Esophagus muscularis mucosa (tissue), 4 donors: Measurements from ENCODE around the gene TGFBR2. TPM values are rescaled to one million over a fixed set of nuclear protein-coding genes. Genes with fewer than 3 reads are reported as not detected.
A peak's percentile ranks its signal among the peaks of the same experiment; 100 is the strongest.

Source experiments
- DNase-seq: peaks from one replicate; pipeline ENCODE4 v3.0.0-alpha.2; 2017; ENCODE audit errors: extremely low spot score
- H3K27ac ChIP-seq, 4 donors: fragments of 200-600 bp; sonication (generic); replicated peaks in 1 of 4; 1 replicate in 3 of 4; 2 replicates in 1 of 4; pipeline ENCODE4 v1.5.1; 2016 to 2019; ENCODE audit warnings: mild to moderate bottlenecking in 1 of 4
- H3K27me3 ChIP-seq, 4 donors: fragments of 200-600 bp; sonication (generic); one replicate each; pipeline versions ENCODE4 v1.5.1 to v1.6.0; 2016 to 2019
- H3K36me3 ChIP-seq, 4 donors: fragments of 200-600 bp; sonication (generic); one replicate each; pipeline ENCODE4 v1.5.1; 2016 to 2019
- H3K4me1 ChIP-seq, 4 donors: fragments of 200-600 bp; sonication (generic); one replicate each; pipeline ENCODE4 v1.5.1; 2016 to 2019
- H3K4me3 ChIP-seq, 4 donors: fragments of 200-600 bp; sonication (generic); 1 replicate in 2 of 4; 2 replicates in 2 of 4; pipeline ENCODE4 v1.5.1; 2016 to 2019; ENCODE audit warnings: mild to moderate bottlenecking in 4 of 4, moderate library complexity in 1 of 4
- H3K9me3 ChIP-seq, 4 donors: fragments of 200-600 bp; sonication (generic); 1 replicate in 3 of 4; 2 replicates in 1 of 4; pipeline ENCODE4 v1.5.1; 2016 to 2019
- EP300 ChIP-seq: sonication (generic); formaldehyde crosslinking; IDR thresholded peaks from one replicate; pipeline ENCODE4 v1.6.1; 2017; ENCODE audit warnings: antibody characterized with exemption
- POLR2A ChIP-seq: fragments of 450-650 bp; IDR thresholded peaks from one replicate; pipeline ENCODE4 v1.6.1; 2017; ENCODE audit warnings: antibody characterized with exemption, moderate library complexity, mild to moderate bottlenecking, low read depth
- POLR2AphosphoS5 ChIP-seq, 2 donors: sonication (generic); formaldehyde crosslinking; IDR thresholded peaks; one replicate each; pipeline ENCODE4 v1.6.1; 2017; ENCODE audit warnings: antibody characterized with exemption in 2 of 2
- WGBS: methylation state at CpG from one replicate; pipeline ENCODE4 v1.1.5; 2018; 5-methylcytosine and 5-hydroxymethylcytosine counted together
- intact Hi-C: fragments of 100-400 bp; cut with DNase I; formaldehyde crosslinking; loops from one replicate; pipeline ENCODE4 v1.15.1; 2023
- total RNA-seq, 4 donors: library from RNA; depleted of rRNA; stranded (reverse); fragments of >200 nt; gene quantifications; one replicate each; pipeline versions ENCODE4 v1.1.0 to v1.2.1, GENCODE V29; 2016
- TF ChIP-seq, protein P1 (sequence below), 3 experiments: fragments of 200-600 bp in 2 of 3; fragments of 450-650 bp in 1 of 3; sonication (generic) in 2 of 3; IDR thresholded peaks; one replicate each; pipeline ENCODE4 v1.5.1; 2017 to 2019; ENCODE audit warnings: antibody characterized with exemption in 3 of 3, mild to moderate bottlenecking in 2 of 3, moderate library complexity in 1 of 3

The TGFBR2 gene
- total RNA-seq, 4 donors from 2014 or later, result 202 to 292 (median 261) TPM

DNA sequence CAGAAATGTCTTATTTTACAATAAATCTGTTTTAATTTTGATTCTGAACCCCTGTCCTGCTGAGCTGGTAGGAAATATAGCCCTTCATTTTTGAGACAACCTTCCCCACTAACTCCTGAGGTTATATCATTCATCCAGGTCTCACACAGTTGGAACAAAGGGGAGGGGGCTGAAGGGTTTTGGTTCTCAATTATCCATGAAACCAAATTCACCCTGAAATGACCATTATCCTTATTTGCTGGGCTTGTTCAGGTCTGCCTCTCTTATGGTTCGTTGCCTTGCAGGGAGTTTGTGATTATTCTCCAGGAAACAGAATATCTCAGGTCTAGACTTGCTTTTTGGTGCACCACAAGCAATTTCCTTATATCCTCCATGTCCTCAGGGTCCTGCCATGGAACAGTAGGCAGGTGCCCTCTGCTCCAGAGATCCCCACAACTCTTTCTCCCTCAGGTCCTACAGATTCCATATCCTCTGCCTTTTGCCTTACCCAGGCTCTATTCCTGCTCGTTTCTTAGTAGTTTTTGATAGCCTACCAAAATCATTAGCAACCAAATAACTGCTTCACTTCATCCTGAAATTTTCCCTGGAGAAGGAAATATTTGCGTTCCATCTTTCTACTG is 94.4 kb downstream of the TGFBR2 start:
- Histone ChIP-seq H3K36me3 (peaks cover 0 to 26% (median 1%) of the 10 kb centered on the region in 4 donors), H3K4me1 (peaks cover 12 to 14% (median 13%) of the 10 kb centered on the region in 4 donors), H3K27ac (no peak overlapping the region), H3K9me3 (no peaks in the 10 kb centered on the region), H3K27me3 (no peaks in the 10 kb centered on the region), H3K4me3 (no peak overlapping the region)
- TF ChIP-seq, protein P1, sequence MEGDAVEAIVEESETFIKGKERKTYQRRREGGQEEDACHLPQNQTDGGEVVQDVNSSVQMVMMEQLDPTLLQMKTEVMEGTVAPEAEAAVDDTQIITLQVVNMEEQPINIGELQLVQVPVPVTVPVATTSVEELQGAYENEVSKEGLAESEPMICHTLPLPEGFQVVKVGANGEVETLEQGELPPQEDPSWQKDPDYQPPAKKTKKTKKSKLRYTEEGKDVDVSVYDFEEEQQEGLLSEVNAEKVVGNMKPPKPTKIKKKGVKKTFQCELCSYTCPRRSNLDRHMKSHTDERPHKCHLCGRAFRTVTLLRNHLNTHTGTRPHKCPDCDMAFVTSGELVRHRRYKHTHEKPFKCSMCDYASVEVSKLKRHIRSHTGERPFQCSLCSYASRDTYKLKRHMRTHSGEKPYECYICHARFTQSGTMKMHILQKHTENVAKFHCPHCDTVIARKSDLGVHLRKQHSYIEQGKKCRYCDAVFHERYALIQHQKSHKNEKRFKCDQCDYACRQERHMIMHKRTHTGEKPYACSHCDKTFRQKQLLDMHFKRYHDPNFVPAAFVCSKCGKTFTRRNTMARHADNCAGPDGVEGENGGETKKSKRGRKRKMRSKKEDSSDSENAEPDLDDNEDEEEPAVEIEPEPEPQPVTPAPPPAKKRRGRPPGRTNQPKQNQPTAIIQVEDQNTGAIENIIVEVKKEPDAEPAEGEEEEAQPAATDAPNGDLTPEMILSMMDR (IDR thresholded peaks at IDR 0.05), result no peak
- TF ChIP-seq POLR2AphosphoS5 (IDR thresholded peaks at IDR 0.05), result peak in 1 of 2 donors; percentile 17
- intact Hi-C loops, result no loop called here
- WGBS, result 97% methylated on average over 3 of the region's 3 CpGs
- no peak for DNase-seq

GRCh38 chr3:30702038-30702827 is 95.8 kb downstream of the TGFBR2 start:
- DNase-seq, result no peak
- Histone ChIP-seq H3K4me1 (peaks cover 0 to under 1% (median under 1%) of the 10 kb centered on the region in 4 donors), H3K27me3 (no peaks in the 10 kb centered on the region), H3K36me3 (peaks cover 0 to 17% (median 0%) of the 10 kb centered on the region in 4 donors), H3K9me3 (no peaks in the 10 kb centered on the region), H3K4me3 (no peak overlapping the region), H3K27ac (no peak overlapping the region)
- TF ChIP-seq, protein P1 (IDR thresholded peaks at IDR 0.05), result no peak
- TF ChIP-seq POLR2AphosphoS5 (IDR thresholded peaks at IDR 0.05) (no peak), EP300 (no peak), POLR2A (no peak)
- intact Hi-C loops, result no loop called here

DNA sequence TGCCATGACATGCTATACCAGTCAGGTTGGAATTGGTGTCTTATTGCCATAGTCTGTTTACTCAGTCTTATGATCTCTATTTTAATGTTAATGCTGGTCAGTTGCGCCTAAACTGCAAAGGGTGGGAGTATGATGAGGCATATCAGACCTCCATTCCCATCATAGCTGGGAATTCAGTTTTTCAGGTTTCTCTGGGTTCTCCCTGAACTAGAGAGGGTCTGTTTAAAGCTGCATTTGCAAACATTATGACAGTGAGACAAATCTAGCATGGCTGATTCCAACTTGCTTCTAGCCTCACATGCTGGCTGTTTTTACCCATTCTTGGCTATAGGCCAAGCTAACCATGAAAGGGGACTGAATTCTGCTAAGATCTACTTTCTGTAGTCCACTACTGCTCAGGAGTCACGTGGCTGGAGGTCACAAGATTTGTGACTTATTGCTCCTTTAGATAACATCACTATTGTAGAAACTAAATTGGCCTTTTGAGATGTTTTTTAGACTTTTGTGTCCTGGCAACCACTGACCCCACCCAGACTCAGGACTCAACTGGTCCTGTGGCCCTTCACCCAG is 96.5 kb downstream of the TGFBR2 start:
- no peak for DNase-seq
- H3K27me3 ChIP-seq, result no peaks in the 10 kb centered on the region
- peaks cover 0 to 17% (median 0%) of the 10 kb centered on the region in 4 donors for H3K36me3 ChIP-seq
- peak in 1 of 2 donors; percentile 30 for TF ChIP-seq POLR2AphosphoS5 (IDR thresholded peaks at IDR 0.05)
- TF ChIP-seq, protein P1 (IDR thresholded peaks at IDR 0.05), result no peak
- intact Hi-C loops, result no loop called here
- no peak overlapping the region for H3K4me3 ChIP-seq
- 85% methylated on average over 2 of the region's 2 CpGs for WGBS
- no peaks in the 10 kb centered on the region for H3K9me3 ChIP-seq
- H3K27ac ChIP-seq, result no peak overlapping the region
- no peaks in the 10 kb centered on the region for H3K4me1 ChIP-seq

DNA sequence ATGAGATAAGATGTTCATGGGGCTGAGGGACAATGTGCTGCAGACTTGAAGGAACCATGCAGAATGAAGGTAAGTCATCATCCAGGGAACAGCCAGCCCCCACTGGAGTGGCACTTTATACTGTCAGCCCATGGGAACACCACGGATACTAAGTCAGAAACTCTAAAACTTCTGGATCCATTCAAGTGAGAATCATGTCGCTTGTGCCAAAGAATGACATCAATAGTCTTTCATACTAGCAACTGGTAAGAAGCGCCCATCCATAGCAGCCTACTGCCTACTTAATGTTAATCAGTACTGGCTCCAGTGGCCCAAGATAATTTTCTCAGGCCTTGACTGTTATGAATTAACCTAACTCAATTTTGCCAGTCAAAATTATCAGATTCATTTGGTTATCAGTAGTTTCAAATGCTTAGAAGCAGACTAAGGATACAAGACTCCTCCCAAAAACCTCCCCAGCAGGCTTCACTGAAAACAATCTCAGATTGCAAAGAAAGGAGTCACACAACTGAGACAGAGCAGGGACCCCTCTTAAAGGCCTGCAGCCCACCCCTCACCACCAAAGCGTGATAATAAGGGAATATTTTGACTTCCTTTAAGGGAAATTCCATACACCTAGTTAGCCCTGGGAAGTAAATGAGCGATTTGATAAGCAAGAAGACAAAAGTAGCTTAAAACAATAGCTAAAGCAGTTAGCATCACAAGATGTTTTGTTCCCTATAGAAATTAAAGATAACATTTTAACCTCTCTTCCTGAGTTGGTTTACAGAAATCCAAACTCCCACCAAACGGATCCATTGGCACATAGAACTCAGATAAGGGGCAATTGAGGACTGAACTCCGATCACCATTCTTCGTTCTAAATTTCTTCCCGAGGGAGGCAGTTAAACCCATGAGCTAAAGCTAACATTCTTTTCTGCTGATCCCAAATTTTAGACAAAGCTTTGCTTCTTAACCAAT is 98.8 kb downstream of the TGFBR2 start:
- H3K36me3 ChIP-seq, result no peaks in the 10 kb centered on the region
- intact Hi-C loops, result no loop called here
- H3K9me3 ChIP-seq, result no peaks in the 10 kb centered on the region
- no peaks in the 10 kb centered on the region for H3K4me1 ChIP-seq
- no peak for TF ChIP-seq EP300
- TF ChIP-seq POLR2AphosphoS5 (IDR thresholded peaks at IDR 0.05), result no peak
- no peak for TF ChIP-seq POLR2A
- TF ChIP-seq, protein P1 (IDR thresholded peaks at IDR 0.05), result no peak
- no peak overlapping the region for H3K4me3 ChIP-seq
- H3K27me3 ChIP-seq, result no peaks in the 10 kb centered on the region
- WGBS, result 85% methylated on average over 9 of the region's 9 CpGs
- H3K27ac ChIP-seq, result no peak overlapping the region
- no peak for DNase-seq
